Kidney epithelial cell (primary cell): ENCODE data around the gene EFCAB9. TPM values are rescaled to one million over a fixed set of nuclear protein-coding genes. Genes with fewer than 3 reads are reported as not detected.

ENCODE experiments used
- DNase-seq: peaks from one replicate; pipeline ENCODE4 v3.0.0-alpha.2; 2010; ENCODE audit warnings: low read depth
- H3K27me3 ChIP-seq: 2 replicates; pipeline ENCODE4 v1.6.0; 2011; ENCODE audit warnings: low read length; ENCODE audit not compliant: control insufficient read depth, insufficient read depth
- H3K36me3 ChIP-seq: 2 replicates; pipeline ENCODE4 v1.5.1; 2011; ENCODE audit warnings: low read length; ENCODE audit not compliant: control insufficient read depth, insufficient read depth
- H3K4me3 ChIP-seq: 2 replicates; pipeline ENCODE4 v1.5.1; 2011; ENCODE audit warnings: low read depth, mild to moderate bottlenecking, control low read depth, low read length
- total RNA-seq: library from RNA; depleted of rRNA; stranded (reverse); fragments of >200 nt; gene quantifications from 2 replicates; pipeline ENCODE4 v1.2.3, GENCODE V29; 2015
- TF ChIP-seq, protein P1 (sequence below): IDR thresholded peaks from 2 replicates; pipeline ENCODE4 v1.5.1; 2011; ENCODE audit warnings: mild to moderate bottlenecking, moderate library complexity, low read length, control low read depth, inconsistent platforms; ENCODE audit not compliant: insufficient read depth, poor library complexity, severe bottlenecking

The EFCAB9 gene
- total RNA-seq, 1 donor from 2014 or later, result not detected

DNA sequence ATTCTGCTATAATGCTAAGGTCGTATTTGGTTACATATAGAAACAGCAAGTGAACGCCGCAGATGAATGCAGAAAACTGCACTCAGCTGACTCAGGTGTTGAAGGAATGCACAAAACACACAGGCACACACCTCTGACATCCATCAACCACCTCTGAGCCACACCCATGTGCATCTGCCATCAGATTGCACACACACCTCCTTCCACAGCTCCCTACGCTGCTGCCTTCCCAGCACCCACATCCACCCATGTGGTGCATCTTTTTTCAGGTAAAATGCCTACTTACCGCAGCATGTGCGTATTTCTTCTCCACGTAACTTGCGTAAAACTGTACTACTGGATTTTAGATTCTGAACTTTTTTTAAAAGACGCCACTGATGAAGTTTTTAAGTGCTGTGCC, 13.0 kb upstream of the EFCAB9 start:
- no peak for DNase-seq
- Histone ChIP-seq H3K36me3 (no peaks in the 10 kb centered on the region), H3K4me3 (no peak overlapping the region), H3K27me3 (no peaks in the 10 kb centered on the region)
- TF ChIP-seq, protein P1, sequence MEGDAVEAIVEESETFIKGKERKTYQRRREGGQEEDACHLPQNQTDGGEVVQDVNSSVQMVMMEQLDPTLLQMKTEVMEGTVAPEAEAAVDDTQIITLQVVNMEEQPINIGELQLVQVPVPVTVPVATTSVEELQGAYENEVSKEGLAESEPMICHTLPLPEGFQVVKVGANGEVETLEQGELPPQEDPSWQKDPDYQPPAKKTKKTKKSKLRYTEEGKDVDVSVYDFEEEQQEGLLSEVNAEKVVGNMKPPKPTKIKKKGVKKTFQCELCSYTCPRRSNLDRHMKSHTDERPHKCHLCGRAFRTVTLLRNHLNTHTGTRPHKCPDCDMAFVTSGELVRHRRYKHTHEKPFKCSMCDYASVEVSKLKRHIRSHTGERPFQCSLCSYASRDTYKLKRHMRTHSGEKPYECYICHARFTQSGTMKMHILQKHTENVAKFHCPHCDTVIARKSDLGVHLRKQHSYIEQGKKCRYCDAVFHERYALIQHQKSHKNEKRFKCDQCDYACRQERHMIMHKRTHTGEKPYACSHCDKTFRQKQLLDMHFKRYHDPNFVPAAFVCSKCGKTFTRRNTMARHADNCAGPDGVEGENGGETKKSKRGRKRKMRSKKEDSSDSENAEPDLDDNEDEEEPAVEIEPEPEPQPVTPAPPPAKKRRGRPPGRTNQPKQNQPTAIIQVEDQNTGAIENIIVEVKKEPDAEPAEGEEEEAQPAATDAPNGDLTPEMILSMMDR, result no peak

DNA sequence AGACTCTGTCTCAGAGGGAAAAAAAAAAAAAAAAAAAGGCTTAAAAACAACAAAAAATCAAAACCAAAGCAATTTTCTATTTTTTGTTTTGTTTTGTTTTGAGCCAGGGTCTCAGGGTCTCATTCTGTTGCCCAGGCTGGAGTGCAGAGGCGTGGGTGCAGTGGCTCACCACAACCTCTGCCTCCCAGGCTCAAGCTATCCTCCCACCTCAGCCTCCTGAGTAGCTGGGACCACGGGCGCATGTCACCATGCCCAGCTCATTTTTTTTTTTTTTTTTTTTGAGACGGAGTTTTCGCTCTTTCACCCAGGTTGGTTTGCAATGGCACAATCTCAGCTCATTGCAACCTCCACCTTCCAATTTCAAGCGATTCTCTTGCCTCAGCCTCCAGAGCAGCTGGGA, 11.7 kb upstream of the EFCAB9 start:
- H3K36me3 ChIP-seq, result no peaks in the 10 kb centered on the region
- no peak overlapping the region for H3K4me3 ChIP-seq
- no peak for DNase-seq
- no peaks in the 10 kb centered on the region for H3K27me3 ChIP-seq
- TF ChIP-seq, protein P1, result no peak

DNA sequence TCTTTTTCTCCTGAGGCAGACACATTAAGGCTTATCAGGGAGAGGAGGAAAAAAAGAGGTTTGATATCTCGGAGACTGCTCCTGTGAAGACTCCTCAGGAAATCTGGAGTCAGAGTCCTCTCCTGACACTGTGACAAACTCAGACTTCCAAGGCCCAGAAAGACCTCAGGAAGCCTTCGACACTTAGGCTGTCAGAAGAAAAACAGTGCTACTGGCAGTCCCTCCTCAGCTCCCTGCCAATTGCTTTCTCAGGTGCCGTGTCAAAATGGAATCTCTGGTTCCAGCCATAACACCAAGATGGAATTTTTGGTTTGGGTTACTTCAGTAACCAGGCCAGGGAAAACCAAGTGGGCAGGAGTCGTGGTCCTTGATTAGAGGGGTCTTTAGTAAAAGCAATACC, 10.1 kb upstream of the EFCAB9 start:
- Histone ChIP-seq H3K4me3 (no peak overlapping the region), H3K27me3 (no peaks in the 10 kb centered on the region), H3K36me3 (no peaks in the 10 kb centered on the region)
- TF ChIP-seq, protein P1, result no peak
- DNase-seq, result no peak

DNA sequence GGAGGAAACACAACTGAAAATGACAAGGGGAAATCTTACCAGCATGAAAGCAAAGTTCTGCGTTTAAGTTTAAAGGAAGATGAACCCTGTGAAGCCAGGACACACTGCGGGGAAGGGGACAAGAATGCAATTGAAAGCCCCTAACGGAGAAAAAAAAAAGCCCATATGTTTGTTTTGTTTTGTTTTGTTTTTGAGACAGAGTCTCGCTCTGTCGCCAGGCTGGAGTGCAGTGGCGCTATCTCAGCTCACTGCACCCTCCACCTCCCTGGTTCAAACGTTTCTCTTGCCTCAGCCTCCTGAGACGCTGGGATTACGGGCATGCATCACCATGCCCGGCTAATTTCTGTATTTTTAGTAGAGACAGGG, 8.9 kb upstream of the EFCAB9 start:
- H3K4me3 ChIP-seq, result no peak overlapping the region
- no peaks in the 10 kb centered on the region for H3K36me3 ChIP-seq
- TF ChIP-seq, protein P1, result no peak
- DNase-seq, result no peak
- H3K27me3 ChIP-seq, result no peaks in the 10 kb centered on the region

- Histone ChIP-seq H3K4me3 (no peak overlapping the region), H3K27me3 (no peaks in the 10 kb centered on the region), H3K36me3 (no peaks in the 10 kb centered on the region)
- no peak for DNase-seq
- TF ChIP-seq, protein P1, result no peak
Observed at GRCh38 chr5:172186114-172186695, 7.8 kb upstream of the EFCAB9 start.
